ENCODE measurements around the gene LRBA.

DNA sequence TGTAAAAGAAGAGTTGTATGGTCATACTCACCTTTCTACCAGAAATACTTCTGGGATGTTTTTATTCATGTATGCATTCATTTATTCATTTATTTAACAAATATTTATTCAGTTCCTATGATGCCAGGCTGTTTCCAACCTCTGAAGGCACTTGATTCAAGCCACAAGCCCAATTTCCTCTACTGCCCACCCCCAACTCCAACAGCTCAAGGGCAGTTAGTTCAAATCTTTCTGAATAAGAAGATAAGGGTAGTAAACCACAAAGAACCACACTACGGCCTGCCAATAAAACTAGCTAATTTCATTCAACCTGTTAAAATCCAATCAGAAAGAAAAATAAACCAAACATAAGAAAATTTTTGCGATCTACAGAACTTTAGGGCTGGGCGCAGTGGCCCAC is 31.2 kb downstream of the LRBA start:
- TF ChIP-seq CTCF (IDR thresholded peaks at IDR 0.05) (no peak), REST (IDR thresholded peaks at IDR 0.05) (no peak), POLR2A (IDR thresholded peaks at IDR 0.05; ENCODE audit: low read length) (no peak), SMC3 (IDR thresholded peaks at IDR 0.05) (no peak), CEBPB (IDR thresholded peaks at IDR 0.05) (no peak), MYC (IDR thresholded peaks at IDR 0.05; ENCODE audit: borderline replicate concordance, low read length) (no peak), FOSL2 (IDR thresholded peaks at IDR 0.05) (no peak), FOSL2 (CRISPR knock-in tag; IDR thresholded peaks at IDR 0.05) (no peak), CHD4 (IDR thresholded peaks at IDR 0.05; ENCODE audit: borderline replicate concordance) (no peak)
- TF ChIP-seq, protein P1, sequence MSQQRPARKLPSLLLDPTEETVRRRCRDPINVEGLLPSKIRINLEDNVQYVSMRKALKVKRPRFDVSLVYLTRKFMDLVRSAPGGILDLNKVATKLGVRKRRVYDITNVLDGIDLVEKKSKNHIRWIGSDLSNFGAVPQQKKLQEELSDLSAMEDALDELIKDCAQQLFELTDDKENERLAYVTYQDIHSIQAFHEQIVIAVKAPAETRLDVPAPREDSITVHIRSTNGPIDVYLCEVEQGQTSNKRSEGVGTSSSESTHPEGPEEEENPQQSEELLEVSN (IDR thresholded peaks at IDR 0.05; ENCODE audit: borderline replicate concordance, low read depth), result no peak

Data from A549 (cell line).